ENCODE results near the gene PODNL1.
A peak's percentile ranks its signal among the peaks of the same experiment; 100 is the strongest.

The PODNL1 gene

GRCh38 chr19:13952931-13953531 is 14.8 kb upstream of the PODNL1 start (continued):
- TF ChIP-seq PRDM6 (tag by site-specific recombination; IDR thresholded peaks at IDR 0.05), result no peak
- TF ChIP-seq ZNF791 (tag by site-specific recombination; IDR thresholded peaks at IDR 0.05), result no peak
- no peak for TF ChIP-seq ZNF473 (tag by site-specific recombination; IDR thresholded peaks at IDR 0.05)
- no peak for TF ChIP-seq REST (tag by site-specific recombination; IDR thresholded peaks at IDR 0.05)
- TF ChIP-seq ZBTB1 (tag by site-specific recombination; IDR thresholded peaks at IDR 0.05), result no peak
- TF ChIP-seq CTCF (tag by site-specific recombination; IDR thresholded peaks at IDR 0.05), result peak; percentile 53

- H3K4me1 ChIP-seq (ENCODE audit: control insufficient read depth, insufficient read depth, low read length), result no peaks in the 10 kb centered on the region
- peak within 1 kb of the TSS; percentile 82 for H3K27ac ChIP-seq (ENCODE audit: extremely low read depth, low read depth, low read length)
- peak within 1 kb of the TSS; percentile 92 for H3K4me3 ChIP-seq (ENCODE audit: low read depth, low read length)
- POLR2A ChIA-PET, result interaction anchor here (0.5 to 1.8 kb wide), 8 partner anchors 9 to 519 kb away, joined by 3 to 6 read pairs (median 4); partner anchors contain the start of genes ASF1B and C19orf53
- peaks cover 6 to 33% of the 10 kb centered on the region in 2 experiments for H3K36me3 ChIP-seq (ENCODE audit: control insufficient read depth in 2 of 2, insufficient read depth in 1 of 2, low read length in 2 of 2)
- no peaks in the 10 kb centered on the region for H3K9me3 ChIP-seq (ENCODE audit: control insufficient read depth, insufficient read depth, low read depth, low read length)
- CTCF ChIA-PET, result interaction anchor here (0.6 to 1.3 kb wide), 4 partner anchors 19 to 162 kb away, joined by 3 to 8 read pairs (median 4); partner anchors contain the start of gene MISP3
- peak; percentile 67; the same call in 1 of the 2 replicates for TF ChIP-seq KLF9 (tag by site-specific recombination; IDR thresholded peaks at IDR 0.05; ENCODE audit: low read depth)
- TF ChIP-seq ZFHX2 (tag by site-specific recombination; conservative IDR thresholded peaks at IDR 0.05), result peak; percentile 60
- TF ChIP-seq ZBTB17 (tag by site-specific recombination; IDR thresholded peaks at IDR 0.05), result no peak; the same call in none of the 2 replicates
- no peak for TF ChIP-seq ZNF404 (tag by site-specific recombination; IDR thresholded peaks at IDR 0.05)
- no peak for TF ChIP-seq ZBTB44 (tag by site-specific recombination; IDR thresholded peaks at IDR 0.05)
- no peak for TF ChIP-seq ZNF292 (tag by site-specific recombination; IDR thresholded peaks at IDR 0.05; ENCODE audit: borderline replicate concordance, low read depth)
- TF ChIP-seq ZNF23 (tag by site-specific recombination; IDR thresholded peaks at IDR 0.05; ENCODE audit: borderline replicate concordance), result no peak
- TF ChIP-seq ZNF664 (tag by site-specific recombination; IDR thresholded peaks at IDR 0.05), result no peak
- TF ChIP-seq ZBTB1 (tag by site-specific recombination; IDR thresholded peaks at IDR 0.05), result no peak
- TF ChIP-seq YY2 (tag by site-specific recombination; IDR thresholded peaks at IDR 0.05), result peak; percentile 91
- TF ChIP-seq ZNF621 (tag by site-specific recombination; IDR thresholded peaks at IDR 0.05), result no peak
- no peak for TF ChIP-seq ZNF18 (tag by site-specific recombination; IDR thresholded peaks at IDR 0.05)
These were observed 14.1 kb upstream of the PODNL1 start, which contains the start of gene DCAF15 for GRCh38 chr19:13952154-13952930. TSS of gene DCAF15 (plus strand) at chr19:13952509. CDS start at chr19:13952513, 4 bp downstream.

Measured in HEK293 (cell line).